ENCODE results near the gene TP53RK.

Gene TP53RK

DNA sequence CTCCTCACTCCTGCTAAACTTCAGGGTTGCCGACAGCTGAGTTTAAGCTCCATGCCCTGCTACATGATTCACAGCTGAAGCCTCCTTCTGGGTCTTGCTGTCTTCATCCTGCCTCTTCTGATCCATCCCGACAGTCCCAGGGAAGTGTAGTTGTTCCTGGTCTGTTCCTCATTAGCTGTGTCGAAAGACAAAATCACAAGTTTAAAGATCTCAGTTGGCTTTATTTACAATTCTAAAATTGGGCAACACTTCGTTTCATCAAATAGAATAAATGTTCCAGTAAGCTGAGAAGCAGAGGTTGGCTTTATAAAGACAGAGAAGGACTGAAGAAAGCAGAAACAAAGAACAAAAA lies 16.1 kb upstream of the TP53RK start:
- no peak for DNase-seq

GRCh38 chr20:46704714-46705377 lies 15.6 kb upstream of the TP53RK start:
- no peak for DNase-seq

DNA sequence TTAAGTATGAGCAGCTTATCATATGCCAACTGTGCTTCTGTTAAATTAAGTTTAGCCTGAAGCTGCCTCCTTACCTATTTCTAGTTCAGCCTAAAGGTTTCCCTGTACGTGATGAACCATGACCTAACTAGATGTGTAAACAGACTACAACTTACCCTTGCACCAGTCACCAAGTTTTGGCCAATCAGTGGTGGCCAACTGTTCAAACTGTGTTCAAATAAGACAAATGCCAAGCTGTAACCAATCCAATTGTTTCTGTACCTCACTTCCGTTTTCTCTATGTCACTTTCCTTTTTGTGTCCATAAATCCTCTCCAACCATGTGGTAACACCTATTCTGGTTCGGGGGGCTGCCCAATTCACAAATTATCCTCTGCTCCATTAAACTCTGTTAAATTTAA lies 14.2 kb upstream of the TP53RK start:
- no peak for DNase-seq

GRCh38 chr20:46702447-46703203 lies 13.4 kb upstream of the TP53RK start:
- DNase-seq: no peak

GRCh38 chr20:46701986-46702385 lies 12.7 kb upstream of the TP53RK start:
- DNase-seq: no peak

DNA sequence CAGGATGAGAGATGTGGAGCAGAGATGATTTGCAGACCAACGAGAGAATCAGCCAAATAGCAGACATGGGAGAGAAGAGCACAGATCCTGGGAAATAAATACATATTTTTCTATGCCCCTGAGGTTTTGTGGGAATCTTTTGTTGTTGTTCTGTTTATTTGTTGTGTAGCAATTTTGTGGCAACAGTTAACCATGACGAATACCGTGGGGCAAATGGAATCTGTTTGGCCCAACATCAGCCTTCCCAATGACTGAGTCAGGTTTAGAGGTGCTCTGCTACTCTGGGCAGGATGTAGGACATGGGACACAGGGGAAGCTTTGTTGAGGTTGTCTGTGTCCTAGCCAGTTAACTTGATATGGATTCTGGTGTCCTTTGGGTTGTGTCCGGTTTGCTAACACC lies 12.3 kb upstream of the TP53RK start:
- DNase-seq: no peak

DNA sequence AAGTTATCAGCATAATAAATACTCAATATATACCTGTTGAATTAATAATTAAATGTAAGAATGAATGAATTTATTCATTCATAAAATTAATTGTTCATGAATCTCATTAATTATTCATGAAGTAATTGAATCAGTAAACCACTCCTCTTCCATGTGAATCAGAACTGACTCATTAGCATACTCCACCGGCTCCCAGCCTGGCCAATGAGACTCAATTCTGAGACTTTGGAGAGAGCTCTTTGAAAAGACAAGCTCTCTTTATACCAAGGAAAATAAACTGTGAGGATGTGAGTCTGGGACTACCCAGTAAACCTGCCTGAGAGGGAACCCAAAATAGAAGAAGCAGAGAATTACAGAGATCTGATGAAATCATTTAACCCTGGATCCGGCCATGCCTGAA lies 11.8 kb upstream of the TP53RK start:
- no peak for DNase-seq

- DNase-seq: no peak
These were observed 11.2 kb upstream of the TP53RK start for GRCh38 chr20:46700481-46700880.

DNA sequence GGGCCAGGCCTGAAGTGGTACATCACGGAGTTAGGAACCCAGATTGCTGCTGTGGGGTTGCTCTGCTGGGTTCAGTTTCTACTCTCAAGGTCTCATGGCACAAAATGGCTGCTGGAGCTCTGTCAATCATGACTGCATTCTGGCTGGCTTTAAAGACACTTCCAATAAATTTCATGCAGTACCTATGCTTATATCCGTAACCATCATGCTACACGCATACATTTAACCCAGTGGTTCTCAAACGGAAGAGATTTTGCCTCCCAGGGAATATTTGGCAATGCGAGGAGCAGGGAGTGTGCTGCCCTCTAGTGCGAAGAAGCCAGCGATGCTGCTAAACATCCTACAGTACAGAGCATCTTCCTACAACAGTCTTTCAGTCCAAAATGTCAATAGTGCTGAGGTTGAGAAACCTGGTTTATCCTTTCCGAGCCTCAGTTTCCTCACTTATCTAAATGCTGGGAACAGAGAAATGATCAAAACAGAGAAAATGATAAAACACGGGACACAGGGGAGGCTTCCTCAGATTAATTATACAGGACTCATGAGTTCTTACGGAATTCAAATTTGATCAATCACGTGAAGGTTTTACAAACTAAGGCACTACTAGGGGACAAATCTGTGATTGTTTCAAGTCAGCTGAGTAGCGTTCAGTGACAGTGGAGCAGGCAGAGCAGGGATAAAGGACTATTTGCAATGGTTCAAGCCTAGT lies 10.6 kb upstream of the TP53RK start:
- no peak for DNase-seq

GRCh38 chr20:46698788-46699187 lies 9.5 kb upstream of the TP53RK start:
- DNase-seq: no peak

GRCh38 chr20:46696791-46697279 lies 7.6 kb upstream of the TP53RK start:
- DNase-seq: no peak

- DNase-seq: no peak
These were observed 6.6 kb upstream of the TP53RK start for GRCh38 chr20:46695892-46696291.

- DNase-seq: no peak
These were observed 5.2 kb upstream of the TP53RK start for GRCh38 chr20:46694484-46694883.

GRCh38 chr20:46691196-46691595 lies 2.0 kb upstream of the TP53RK start:
- DNase-seq: no peak

DNA sequence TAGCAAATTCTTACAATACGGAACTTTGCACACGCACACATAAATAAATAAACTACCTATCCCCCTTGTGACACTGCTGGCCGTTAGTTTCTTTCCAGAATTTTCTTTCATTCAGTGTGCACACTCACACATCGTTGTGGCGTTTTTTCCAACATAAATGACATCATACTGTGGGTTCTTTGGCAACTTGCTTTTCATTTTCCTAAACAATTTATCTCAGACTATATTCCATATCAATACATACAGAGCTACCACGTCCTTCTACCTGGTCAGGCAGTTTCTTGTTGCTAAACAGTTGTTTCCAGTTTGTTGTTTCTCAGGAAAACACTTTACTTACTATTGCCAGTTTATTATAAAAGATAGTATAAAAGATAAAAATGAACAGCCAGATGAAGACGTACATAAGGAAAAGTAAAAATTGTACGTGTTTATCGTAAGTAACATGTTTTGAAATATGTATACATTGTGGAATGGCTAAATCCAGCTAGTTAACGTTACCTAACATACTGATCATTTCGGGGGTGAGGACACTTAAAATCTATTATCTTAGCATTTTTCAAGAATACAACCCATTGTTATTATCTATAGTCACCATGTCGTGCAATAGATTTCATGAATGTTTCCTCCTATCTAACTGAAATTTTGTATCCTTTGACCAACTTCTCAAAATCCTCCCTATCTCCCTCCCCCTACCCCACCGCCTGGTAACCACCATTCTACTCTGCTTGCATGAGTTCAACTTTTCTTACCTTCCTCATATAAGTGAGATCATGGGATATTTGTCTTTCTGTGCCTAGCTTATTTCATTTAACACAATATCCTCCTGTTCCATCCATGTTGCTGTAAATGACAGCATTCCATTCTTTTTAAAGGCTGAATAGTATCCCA lies 1.2 kb upstream of the TP53RK start:
- no peak for DNase-seq

DNA sequence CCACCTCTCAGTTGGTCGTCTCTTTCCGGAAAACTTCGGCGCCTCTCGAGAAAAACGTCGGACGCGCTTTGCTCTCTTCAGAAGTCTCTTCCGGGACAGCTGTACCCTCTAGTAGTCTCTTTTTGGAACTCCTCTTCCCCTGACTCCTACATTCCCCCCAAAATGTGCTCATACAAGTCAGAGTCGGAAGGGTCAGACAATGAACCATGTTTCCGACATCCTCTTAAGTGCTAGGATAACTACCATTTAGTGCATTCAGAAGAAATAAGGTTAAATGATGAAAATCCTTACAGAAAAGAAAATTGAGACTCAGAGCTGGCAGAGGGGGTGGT lies 476 bp upstream of the TP53RK start:
- no peak for DNase-seq

- DNase-seq: no peak
These were observed 828 bp downstream of the TP53RK start for GRCh38 chr20:46688151-46689081.

- no peak for DNase-seq
These were observed 5.1 kb downstream of the TP53RK start for GRCh38 chr20:46683939-46684750.

GRCh38 chr20:46683668-46683938 lies 5.6 kb downstream of the TP53RK start:
- DNase-seq: no peak

DNA sequence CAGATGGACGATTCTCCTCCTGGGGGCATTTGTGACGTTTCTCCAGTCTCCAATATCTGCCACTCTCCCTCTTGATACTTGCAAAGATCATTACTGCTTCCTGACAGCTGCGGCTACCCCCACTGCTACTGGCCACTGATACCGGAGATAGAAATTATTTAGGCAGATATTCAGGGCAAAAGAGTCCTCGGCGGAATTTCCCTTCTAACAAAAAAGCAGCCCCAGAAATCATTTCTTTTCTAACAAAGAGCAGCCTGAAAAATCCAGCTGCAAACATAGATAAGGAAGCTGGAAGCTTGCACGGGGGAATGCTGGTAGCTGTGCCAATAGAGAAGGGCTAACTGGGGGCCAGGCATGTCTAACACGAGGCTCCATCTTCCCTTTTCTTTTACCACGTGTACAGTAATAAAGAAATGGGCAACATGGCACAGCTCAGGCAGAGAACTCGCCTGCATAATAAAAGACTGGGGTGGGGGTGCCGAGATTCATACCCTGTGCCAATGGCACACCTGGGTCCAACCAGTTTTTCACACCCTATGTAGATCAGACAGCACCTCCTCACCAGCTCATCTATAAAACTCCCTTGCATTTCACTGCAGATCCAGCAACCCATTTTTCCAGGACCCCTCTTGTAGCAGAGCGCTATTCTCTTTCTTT lies 6.1 kb downstream of the TP53RK start:
- no peak for DNase-seq

Measured in activated CD4-positive, alpha-beta T cell treated with anti-CD3 and anti-CD28 coated beads, Interleukin-2, amount 50 U/mL, for 48 hours (primary cell).